Measurements from ENCODE around the gene BAIAP2L2. TPM values are rescaled to one million over a fixed set of nuclear protein-coding genes. Genes with fewer than 3 reads are reported as not detected.
"Not testable (repeated sequence)": the region's sequence is repeated elsewhere in the genome, so short reads cannot be mapped to it uniquely, and the experiment has no call there.

Gene BAIAP2L2
- polyA plus RNA-seq, 5 donors: 0.50 to 1.4 (median 0.81) TPM

GRCh38 chr22:38081636-38081940, 28.9 kb downstream of the BAIAP2L2 start:
- no peak for DNase-seq

DNA sequence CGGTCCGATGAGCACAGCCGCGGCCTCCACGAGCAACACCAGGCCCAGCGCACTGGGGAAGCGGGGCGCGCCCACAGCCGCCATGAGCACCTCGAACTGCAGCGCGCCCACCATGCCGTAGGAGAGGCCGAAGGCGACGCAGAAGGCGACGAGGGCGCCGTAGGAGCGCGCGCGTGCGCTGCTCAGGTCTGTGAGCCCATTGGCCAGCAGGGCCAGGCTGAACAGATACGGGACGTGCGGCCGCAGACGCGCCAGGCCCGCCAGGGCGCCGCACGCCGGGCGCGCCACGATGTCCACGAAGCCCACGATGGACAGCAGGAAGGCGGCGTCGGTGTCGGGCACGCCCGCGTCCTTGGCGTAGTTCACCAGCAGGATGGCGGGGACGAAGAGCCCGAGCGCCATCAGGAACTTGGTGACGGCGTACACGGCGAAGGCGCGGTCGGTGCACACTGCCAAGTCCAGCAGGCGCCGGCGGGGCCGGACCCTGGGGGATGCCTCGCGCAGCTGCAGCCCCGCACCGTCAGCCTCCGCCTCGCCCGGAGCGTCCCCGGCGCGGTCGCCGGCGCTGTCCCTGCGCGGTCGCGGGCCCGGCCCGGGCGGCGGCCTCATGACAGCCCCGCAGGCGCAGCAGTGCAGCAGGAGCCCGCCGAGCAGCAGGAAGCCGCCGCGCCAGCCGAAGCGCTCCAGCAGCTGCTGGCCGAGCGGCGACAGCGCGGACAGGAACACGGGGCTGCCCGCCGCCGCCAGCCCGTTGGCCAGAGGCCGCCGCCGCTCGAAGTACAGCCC, 29.4 kb downstream of the BAIAP2L2 start:
- no peak for DNase-seq

GRCh38 chr22:38080474-38080849, 30.0 kb downstream of the BAIAP2L2 start:
- no peak for DNase-seq

- no peak for DNase-seq
Measured at GRCh38 chr22:38079804-38080203, 30.7 kb downstream of the BAIAP2L2 start.

DNA sequence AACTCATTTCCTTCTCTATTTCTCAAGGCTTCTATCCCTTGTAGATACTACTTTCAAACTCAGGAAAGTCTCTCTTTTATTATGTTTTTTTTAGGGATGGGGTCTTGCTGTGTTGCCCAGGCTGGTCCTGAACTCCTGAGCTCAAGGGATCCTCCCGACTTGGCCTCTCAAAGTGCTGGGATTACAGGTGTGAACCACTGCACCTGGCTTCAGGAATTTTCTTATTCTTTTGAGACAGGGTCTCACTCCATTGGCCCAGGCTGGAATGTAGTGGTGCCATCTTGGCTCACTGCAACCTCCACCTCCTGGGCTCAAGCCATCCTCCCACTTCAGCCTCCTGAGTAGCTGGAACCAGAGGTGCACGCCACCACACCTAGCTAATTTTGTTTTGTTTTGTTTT, 31.3 kb downstream of the BAIAP2L2 start:
- not testable (repeated sequence) for DNase-seq

DNA sequence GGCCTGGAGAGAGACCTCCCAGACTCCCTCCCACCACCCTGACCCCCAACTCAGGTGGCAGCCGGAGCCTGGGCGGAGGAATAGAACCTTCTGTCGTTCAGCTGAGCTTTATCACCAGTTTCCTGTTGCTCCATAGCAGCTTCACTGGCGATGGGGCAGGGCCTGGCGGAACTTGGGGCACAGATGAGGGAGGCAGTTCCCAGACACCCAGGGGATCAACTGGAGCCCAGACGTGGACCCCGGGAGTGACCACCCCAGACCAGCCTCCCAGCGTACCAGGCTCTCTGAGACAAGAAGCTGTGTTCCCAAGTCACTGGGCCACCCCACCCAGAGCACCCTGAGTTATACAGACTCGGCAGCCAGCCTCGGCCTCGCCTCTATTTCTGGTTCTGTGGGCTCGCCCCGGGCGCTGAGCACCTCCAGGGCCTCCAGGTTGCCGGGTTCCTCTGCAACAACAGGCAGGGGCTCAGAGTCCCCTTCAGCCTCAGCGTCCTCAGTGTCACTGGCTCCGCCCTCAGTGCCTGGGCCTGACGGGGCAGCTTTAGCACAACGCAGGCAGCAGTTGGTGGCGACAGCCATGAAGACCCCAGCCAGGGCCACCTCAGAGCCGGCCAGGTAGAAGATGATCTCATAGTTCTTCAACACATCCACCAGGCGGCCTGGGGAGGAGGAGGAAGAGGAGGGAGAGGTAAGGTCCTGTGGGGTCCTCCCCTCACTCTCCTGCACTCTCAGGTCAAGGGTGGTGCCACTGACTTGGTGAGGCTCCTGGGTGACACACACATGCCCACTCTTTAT, 32.2 kb downstream of the BAIAP2L2 start:
- no peak for DNase-seq

DNA sequence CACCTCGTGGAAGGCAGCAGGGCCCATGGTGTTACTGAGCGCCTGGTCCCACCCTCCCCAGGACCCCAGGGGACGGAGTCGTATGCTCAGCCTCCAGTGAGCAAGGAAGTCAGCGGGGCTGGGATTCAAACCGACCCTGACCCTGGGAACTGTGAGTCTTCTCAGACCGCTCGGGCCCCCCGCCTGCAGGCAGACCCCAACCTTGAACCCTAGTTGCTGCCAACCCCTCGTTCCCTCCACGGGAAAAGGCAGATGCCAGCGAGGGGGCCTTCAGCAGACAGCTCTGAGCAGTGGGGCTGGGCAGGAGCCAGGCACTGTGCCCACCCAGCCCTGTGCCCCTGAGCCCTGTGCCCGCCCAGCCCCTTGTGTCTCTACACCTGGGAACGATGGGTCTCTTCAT, 32.9 kb downstream of the BAIAP2L2 start:
- DNase-seq: no peak

DNA sequence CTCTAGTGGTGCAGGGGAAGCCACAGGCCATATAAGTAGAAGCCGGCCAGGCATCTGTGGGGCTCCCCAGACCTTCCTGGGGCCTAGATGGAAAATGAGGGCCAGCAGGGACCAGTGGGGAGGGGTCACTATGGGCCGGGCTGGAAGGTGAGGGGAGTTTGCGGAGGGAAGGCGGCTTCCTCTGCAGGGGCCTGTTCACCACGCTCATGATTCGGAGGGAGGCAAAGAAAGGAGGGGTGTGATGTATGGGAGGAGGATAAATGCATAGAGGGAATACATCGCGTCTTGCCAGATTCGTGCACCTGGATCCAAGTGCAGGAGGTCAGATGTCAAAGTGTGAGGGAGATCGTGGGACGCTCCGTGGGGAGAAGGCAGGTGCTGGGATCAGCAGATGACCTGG, 33.4 kb downstream of the BAIAP2L2 start:
- no peak for DNase-seq

DNA sequence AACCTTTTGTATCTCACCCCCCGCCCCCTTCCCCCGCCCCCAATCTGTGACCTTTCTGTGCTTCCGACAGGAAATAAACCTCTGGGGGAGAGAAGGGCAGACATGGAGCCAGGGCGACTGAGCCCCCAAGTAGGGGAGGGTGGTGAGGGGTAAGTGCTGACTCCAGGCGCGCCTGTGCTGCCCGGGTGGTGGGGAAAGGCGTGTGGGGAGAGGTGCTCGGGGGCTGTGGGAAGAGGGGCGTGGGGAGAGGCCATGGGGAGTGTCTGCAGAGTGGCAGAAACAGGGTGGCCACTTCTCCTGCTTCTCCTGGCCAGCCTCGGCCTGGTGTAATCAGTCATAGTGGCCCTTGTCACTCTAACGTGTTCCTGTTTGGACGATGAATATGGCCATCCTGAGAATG, 34.5 kb downstream of the BAIAP2L2 start:
- no peak for DNase-seq

GRCh38 chr22:38075105-38075825, 35.2 kb downstream of the BAIAP2L2 start:
- no peak for DNase-seq

GRCh38 chr22:38074181-38075104, 36.0 kb downstream of the BAIAP2L2 start:
- DNase-seq: no peak

- no peak for DNase-seq
Measured at GRCh38 chr22:38073150-38074130, 37.0 kb downstream of the BAIAP2L2 start.

GRCh38 chr22:38072322-38073149, 37.9 kb downstream of the BAIAP2L2 start:
- no peak for DNase-seq

GRCh38 chr22:38071421-38072321, 38.8 kb downstream of the BAIAP2L2 start:
- no peak for DNase-seq

GRCh38 chr22:38070250-38070921, 40.1 kb downstream of the BAIAP2L2 start:
- no peak for DNase-seq

DNA sequence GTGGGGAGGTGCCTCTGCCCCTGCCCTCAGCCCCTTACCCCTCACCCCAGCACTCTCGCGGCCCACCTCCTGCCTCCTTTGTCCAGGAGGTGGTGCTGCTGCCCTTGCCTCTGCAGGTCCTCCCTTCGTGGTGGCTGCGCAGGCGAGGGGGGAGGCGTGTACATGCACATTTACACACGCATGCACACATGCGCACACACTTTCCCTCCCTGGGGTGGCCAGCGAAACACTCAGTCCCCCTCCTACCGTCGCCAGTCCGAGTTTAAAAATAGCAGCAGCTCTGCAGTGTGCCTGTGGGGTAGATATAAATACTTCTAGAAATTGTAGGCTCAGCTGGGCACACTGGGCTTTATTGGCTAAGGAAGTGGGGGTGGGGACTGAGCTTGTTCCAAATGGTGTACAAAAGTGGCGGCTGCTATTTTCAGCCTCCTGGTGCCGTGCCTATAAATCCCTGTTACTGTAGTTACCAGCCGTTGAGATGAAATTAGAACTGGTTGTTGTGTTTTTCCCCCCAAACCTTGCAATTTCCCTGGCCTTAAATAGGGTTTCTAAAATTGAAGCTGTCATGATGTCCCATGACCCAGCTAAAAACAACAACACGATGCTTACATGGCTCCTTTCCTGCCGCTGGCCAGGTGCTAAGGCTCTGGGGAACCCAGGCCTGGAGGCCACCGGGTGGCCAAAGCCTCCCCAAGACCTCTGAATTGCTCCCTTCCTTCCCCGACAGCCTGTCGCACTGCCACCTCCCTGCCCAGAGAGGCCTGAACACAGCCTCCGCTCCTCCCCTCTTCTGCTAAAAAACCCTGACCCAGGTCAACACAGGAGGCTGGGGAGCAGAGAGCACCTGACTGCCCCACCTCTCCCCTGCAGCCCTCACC, 40.9 kb downstream of the BAIAP2L2 start:
- DNase-seq: no peak

Data from right lung (tissue), 5 donors.